Measurements from ENCODE around the gene DNAH1. TPM values are rescaled to one million over a fixed set of nuclear protein-coding genes. Genes with fewer than 3 reads are reported as not detected.

The DNAH1 gene
- total and polyA plus RNA-seq, 2 donors = 3.3 to 9.0 TPM

DNA sequence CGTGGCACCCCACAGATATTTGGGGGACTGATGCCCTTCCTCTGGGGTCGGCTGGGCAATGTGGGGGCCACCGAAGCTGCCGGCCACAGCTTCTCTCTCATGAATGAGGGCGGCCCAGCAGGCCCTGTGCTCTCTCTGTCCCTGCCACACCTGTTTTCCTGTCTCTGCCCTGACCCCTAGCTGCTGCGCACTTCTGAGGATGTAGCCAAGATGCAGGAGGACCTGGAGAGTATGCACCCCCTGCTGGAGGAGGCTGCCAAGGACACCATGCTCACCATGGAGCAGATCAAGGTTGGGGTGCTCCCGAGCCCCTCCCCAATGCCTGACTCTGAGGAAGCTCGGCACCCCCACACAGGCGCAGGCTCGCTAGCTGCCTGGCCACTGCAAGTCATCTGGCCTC lies 69.0 kb downstream of the DNAH1 start:
- no peaks in the 10 kb centered on the region for H3K36me3 ChIP-seq (ENCODE audit: control insufficient read depth in 2 of 2, insufficient read depth in 2 of 2, low read length in 1 of 2)
- no peak overlapping the region for H3K27ac ChIP-seq (ENCODE audit: low read depth in 1 of 2, low read length in 1 of 2)
- no peaks in the 10 kb centered on the region for H3K9me3 ChIP-seq (ENCODE audit: control insufficient read depth in 2 of 2, insufficient read depth in 1 of 2, low read length in 1 of 2)
- peak in 8 of 9 donors; percentile 14 to 72 (median 42) for DNase-seq (ENCODE audit: low read depth in 6 of 9, low spot score in 9 of 9)
- peaks cover 3 to 6% of the 10 kb centered on the region in 2 donors for H3K4me1 ChIP-seq (ENCODE audit: control insufficient read depth in 2 of 2, insufficient read depth in 2 of 2, low read length in 2 of 2)
- no peaks in the 10 kb centered on the region for H3K27me3 ChIP-seq (ENCODE audit: control insufficient read depth in 2 of 2, insufficient read depth in 1 of 2, low read length in 1 of 2)
- 87% methylated on average over 10 of the region's 10 CpGs for WGBS
- no peak overlapping the region for H3K4me3 ChIP-seq (ENCODE audit: low read length in 2 of 2)

DNA sequence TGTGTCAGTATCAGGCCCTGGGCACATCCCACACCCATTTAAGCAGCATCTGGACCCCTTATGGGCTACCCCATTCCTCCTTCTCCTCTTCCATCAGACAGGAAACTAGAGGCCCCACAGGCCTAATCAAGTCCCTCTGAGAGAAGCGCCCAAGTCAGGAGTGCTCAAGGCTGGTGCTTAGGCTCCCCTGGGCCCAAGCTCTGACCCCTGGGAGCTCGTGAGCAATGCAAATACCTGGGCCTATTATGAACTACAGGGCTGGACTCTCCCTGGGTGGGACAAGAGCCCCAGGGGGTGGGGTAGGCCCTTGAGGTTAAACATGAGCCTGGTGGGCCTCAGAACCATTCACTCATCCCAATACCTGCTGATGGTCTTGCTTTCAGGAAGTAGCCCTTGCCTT lies 71.4 kb downstream of the DNAH1 start:
- 97% methylated on average over 2 of the region's 2 CpGs for WGBS
- Histone ChIP-seq H3K4me1 (ENCODE audit: control insufficient read depth in 2 of 2, insufficient read depth in 2 of 2, low read length in 2 of 2) (peaks cover 3 to 6% of the 10 kb centered on the region in 2 donors), H3K27ac (ENCODE audit: low read depth in 1 of 2, low read length in 1 of 2) (no peak overlapping the region), H3K27me3 (ENCODE audit: control insufficient read depth in 2 of 2, insufficient read depth in 1 of 2, low read length in 1 of 2) (no peaks in the 10 kb centered on the region), H3K9me3 (ENCODE audit: control insufficient read depth in 2 of 2, insufficient read depth in 1 of 2, low read length in 1 of 2) (no peaks in the 10 kb centered on the region), H3K36me3 (ENCODE audit: control insufficient read depth in 2 of 2, insufficient read depth in 2 of 2, low read length in 1 of 2) (peaks cover 2 to 9% of the 10 kb centered on the region in 2 donors), H3K4me3 (ENCODE audit: low read length in 2 of 2) (no peak overlapping the region)
- no peak for DNase-seq (ENCODE audit: low read depth in 6 of 9, low spot score in 9 of 9)

DNA sequence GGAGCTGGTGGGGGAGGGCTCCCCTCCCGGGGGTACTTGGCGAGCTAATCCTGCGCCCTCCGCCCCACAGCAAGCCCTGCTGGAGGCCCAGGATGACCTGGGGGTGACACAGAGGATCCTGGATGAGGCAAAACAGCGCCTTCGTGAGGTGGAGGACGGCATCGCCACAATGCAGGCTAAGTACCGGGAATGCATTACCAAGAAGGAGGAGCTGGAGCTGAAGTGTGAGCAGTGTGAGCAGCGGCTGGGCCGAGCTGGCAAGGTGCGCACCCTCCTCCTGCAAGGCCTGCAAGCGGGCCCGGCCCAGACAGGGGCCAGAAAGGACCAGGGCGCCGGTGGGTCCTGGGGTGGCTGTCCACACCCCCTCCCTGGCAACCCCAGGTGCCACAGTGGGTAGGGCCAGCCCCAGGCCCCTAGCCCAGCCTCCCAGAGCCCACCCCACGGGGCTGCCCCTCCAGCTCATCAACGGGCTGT lies 72.3 kb downstream of the DNAH1 start:
- H3K4me1 ChIP-seq (ENCODE audit: control insufficient read depth in 2 of 2, insufficient read depth in 2 of 2, low read length in 2 of 2) = peaks cover 3 to 6% of the 10 kb centered on the region in 2 donors
- no peak overlapping the region for H3K27ac ChIP-seq (ENCODE audit: low read depth in 1 of 2, low read length in 1 of 2)
- no peaks in the 10 kb centered on the region for H3K9me3 ChIP-seq (ENCODE audit: control insufficient read depth in 2 of 2, insufficient read depth in 1 of 2, low read length in 1 of 2)
- 96% methylated on average over 18 of the region's 18 CpGs for WGBS
- peaks cover 2 to 16% of the 10 kb centered on the region in 2 donors for H3K36me3 ChIP-seq (ENCODE audit: control insufficient read depth in 2 of 2, insufficient read depth in 2 of 2, low read length in 1 of 2)
- H3K27me3 ChIP-seq (ENCODE audit: control insufficient read depth in 2 of 2, insufficient read depth in 1 of 2, low read length in 1 of 2) = no peaks in the 10 kb centered on the region
- DNase-seq (ENCODE audit: low read depth in 6 of 9, low spot score in 9 of 9) = no peak
- no peak overlapping the region for H3K4me3 ChIP-seq (ENCODE audit: low read length in 2 of 2)

DNA sequence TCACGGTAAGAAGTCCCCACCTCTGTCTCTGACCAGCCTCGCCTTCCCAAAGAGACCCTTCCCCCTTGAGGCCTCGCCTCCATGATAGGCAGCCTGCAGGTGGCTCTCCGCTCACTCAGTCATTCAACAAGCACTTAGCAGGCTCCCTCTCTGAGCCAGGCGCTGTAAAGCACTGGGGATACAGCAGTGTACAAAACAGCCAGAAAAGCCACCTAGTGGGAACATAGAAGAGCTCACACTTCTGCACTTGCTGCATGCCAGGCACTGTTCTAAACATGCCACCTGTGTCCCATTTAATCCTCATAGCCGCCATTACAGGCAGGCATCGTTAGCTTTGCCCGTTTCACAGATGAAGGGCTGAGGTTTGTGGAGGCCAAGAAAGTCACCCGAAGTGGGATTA lies 72.8 kb downstream of the DNAH1 start:
- no peak overlapping the region for H3K27ac ChIP-seq (ENCODE audit: low read depth in 1 of 2, low read length in 1 of 2)
- H3K27me3 ChIP-seq (ENCODE audit: control insufficient read depth in 2 of 2, insufficient read depth in 1 of 2, low read length in 1 of 2) = no peaks in the 10 kb centered on the region
- peaks cover 3 to 6% of the 10 kb centered on the region in 2 donors for H3K4me1 ChIP-seq (ENCODE audit: control insufficient read depth in 2 of 2, insufficient read depth in 2 of 2, low read length in 2 of 2)
- 85% methylated on average over 9 of the region's 9 CpGs for WGBS
- H3K36me3 ChIP-seq (ENCODE audit: control insufficient read depth in 2 of 2, insufficient read depth in 2 of 2, low read length in 1 of 2) = peaks cover 2 to 18% of the 10 kb centered on the region in 2 donors
- H3K9me3 ChIP-seq (ENCODE audit: control insufficient read depth in 2 of 2, insufficient read depth in 1 of 2, low read length in 1 of 2) = no peaks in the 10 kb centered on the region
- no peak overlapping the region for H3K4me3 ChIP-seq (ENCODE audit: low read length in 2 of 2)
- peak in 1 of 9 donors; percentile 29 for DNase-seq (ENCODE audit: low read depth in 6 of 9, low spot score in 9 of 9)

DNA sequence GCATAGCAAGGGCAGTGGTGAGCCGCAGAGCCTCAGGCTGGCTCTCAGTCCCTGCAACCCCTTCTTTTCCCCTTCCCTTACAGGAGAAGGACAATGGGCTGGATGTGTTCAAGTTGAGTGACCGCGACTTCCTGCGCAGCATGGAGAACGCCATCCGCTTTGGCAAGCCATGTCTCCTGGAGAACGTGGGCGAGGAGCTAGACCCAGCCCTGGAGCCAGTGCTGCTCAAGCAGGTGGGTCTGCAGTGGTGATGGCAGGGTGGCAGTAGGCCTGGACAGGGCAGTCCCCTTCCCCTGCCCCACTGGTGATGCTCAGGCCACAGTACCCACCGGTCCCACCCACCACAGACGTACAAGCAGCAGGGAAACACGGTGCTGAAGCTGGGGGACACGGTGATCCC lies 75.0 kb downstream of the DNAH1 start:
- Histone ChIP-seq H3K27me3 (ENCODE audit: control insufficient read depth in 2 of 2, insufficient read depth in 1 of 2, low read length in 1 of 2) (no peaks in the 10 kb centered on the region), H3K4me1 (ENCODE audit: control insufficient read depth in 2 of 2, insufficient read depth in 2 of 2, low read length in 2 of 2) (peaks cover 0 to 3% of the 10 kb centered on the region in 2 donors), H3K9me3 (ENCODE audit: control insufficient read depth in 2 of 2, insufficient read depth in 1 of 2, low read length in 1 of 2) (no peaks in the 10 kb centered on the region), H3K36me3 (ENCODE audit: control insufficient read depth in 2 of 2, insufficient read depth in 2 of 2, low read length in 1 of 2) (peaks cover 2 to 18% of the 10 kb centered on the region in 2 donors), H3K4me3 (ENCODE audit: low read length in 2 of 2) (no peak overlapping the region), H3K27ac (ENCODE audit: low read depth in 1 of 2, low read length in 1 of 2) (no peak overlapping the region)
- DNase-seq (ENCODE audit: low read depth in 6 of 9, low spot score in 9 of 9) = no peak
- WGBS = 98% methylated on average over 12 of the region's 12 CpGs

DNA sequence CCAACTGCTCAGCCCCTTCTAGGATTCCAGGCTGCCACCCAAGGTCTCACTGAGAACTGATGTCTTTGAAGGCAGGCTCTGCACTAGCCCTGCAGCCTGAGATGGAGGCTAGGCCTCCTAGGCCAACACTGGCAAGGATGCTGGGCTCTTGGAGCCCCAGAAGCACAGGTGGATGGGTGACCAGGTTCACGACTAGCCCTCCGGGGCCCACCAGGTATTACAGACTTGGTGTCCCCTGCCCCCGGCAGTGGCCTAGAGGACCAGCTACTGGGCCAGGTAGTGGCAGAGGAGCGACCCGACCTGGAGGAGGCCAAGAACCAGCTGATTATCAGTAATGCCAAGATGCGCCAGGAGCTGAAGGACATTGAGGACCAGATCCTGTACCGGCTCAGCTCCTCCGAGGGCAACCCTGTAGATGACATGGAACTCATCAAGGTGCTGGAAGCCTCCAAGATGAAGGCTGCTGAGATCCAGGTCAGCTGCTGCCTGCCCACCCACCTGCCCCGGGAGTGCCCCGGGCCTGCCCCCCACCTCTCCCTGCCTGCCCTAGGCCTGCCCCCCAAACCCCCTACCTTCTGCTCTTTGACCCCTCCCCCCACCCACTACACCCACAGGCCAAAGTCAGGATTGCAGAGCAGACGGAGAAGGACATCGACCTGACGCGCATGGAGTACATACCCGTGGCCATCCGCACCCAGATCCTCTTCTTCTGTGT lies 76.3 kb downstream of the DNAH1 start:
- Histone ChIP-seq H3K4me3 (ENCODE audit: low read length in 2 of 2) (no peak overlapping the region), H3K27ac (ENCODE audit: low read depth in 1 of 2, low read length in 1 of 2) (no peak overlapping the region), H3K36me3 (ENCODE audit: control insufficient read depth in 2 of 2, insufficient read depth in 2 of 2, low read length in 1 of 2) (peaks cover 2 to 18% of the 10 kb centered on the region in 2 donors), H3K4me1 (ENCODE audit: control insufficient read depth in 2 of 2, insufficient read depth in 2 of 2, low read length in 2 of 2) (peaks cover 0 to 3% of the 10 kb centered on the region in 2 donors), H3K27me3 (ENCODE audit: control insufficient read depth in 2 of 2, insufficient read depth in 1 of 2, low read length in 1 of 2) (no peaks in the 10 kb centered on the region), H3K9me3 (ENCODE audit: control insufficient read depth in 2 of 2, insufficient read depth in 1 of 2, low read length in 1 of 2) (no peaks in the 10 kb centered on the region)
- DNase-seq (ENCODE audit: low read depth in 6 of 9, low spot score in 9 of 9) = no peak
- 99% methylated on average over 16 of the region's 16 CpGs for WGBS

DNA sequence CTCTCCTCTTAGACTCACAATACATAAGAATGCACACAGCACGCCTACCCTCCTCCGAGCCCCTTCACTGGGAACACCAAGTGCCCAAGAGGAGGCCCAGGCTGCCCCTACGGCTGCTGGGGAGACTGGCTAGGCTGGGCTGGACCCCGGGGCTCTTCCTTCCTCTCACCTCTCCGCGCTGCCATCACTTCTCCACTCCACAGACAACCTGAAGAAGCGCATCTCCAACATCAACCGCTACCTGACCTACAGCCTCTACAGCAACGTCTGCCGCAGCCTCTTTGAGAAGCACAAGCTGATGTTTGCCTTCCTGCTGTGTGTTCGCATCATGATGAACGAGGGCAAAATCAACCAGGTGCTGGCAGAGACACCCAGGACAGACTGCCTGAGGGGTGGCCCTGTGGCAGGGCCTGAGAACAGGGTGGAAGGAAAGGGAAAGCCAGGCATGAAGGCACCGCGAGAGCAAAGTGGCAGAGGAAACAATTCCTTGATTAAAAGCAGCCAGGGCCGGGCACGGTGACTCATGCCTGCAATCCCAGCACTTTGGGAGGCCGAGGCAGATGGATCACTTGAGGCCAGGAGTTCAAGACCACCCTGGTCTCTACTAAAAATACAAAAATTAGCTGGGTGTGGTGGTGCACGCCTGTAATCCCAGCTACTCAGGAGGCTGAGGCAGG lies 77.2 kb downstream of the DNAH1 start:
- Histone ChIP-seq H3K27ac (ENCODE audit: low read depth in 1 of 2, low read length in 1 of 2) (no peak overlapping the region), H3K9me3 (ENCODE audit: control insufficient read depth in 2 of 2, insufficient read depth in 1 of 2, low read length in 1 of 2) (no peaks in the 10 kb centered on the region), H3K36me3 (ENCODE audit: control insufficient read depth in 2 of 2, insufficient read depth in 2 of 2, low read length in 1 of 2) (peaks cover 2 to 18% of the 10 kb centered on the region in 2 donors), H3K27me3 (ENCODE audit: control insufficient read depth in 2 of 2, insufficient read depth in 1 of 2, low read length in 1 of 2) (no peaks in the 10 kb centered on the region), H3K4me3 (ENCODE audit: low read length in 2 of 2) (no peak overlapping the region), H3K4me1 (ENCODE audit: control insufficient read depth in 2 of 2, insufficient read depth in 2 of 2, low read length in 2 of 2) (peaks cover 0 to 3% of the 10 kb centered on the region in 2 donors)
- 96% methylated on average over 18 of the region's 18 CpGs for WGBS
- no peak for DNase-seq (ENCODE audit: low read depth in 6 of 9, low spot score in 9 of 9)

DNA sequence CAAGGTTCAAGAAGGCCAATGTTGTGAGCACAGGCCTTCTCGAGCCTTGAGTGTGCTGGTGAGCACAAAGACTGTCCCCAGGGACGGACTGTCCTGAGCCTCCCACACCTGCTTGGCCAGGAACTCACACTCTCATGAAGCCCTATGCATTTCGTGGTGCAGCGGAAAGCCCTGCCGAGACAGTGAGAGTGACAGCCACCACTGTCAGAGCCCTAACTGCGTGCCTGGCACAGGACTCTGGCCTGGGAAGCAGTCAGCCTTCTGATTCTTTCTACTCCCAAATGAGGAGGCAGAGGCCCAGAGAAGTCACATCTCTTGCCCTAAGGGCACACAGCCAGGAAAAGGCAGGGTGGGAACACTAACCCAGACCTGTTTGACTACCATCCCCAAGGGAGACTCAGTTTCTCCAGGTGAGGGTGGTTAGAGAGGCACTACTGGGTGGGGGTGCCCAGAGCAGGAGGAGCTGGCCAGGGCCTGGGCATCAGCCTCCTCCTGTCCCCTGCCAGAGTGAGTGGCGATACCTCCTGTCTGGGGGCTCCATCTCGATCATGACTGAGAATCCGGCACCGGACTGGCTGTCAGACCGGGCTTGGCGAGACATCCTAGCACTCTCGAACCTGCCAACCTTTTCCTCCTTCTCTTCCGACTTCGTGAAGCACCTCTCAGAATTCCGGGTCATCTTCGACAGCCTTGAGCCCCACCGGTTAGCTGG lies 78.0 kb downstream of the DNAH1 start:
- Histone ChIP-seq H3K4me3 (ENCODE audit: low read length in 2 of 2) (no peak overlapping the region), H3K36me3 (ENCODE audit: control insufficient read depth in 2 of 2, insufficient read depth in 2 of 2, low read length in 1 of 2) (peaks cover 8 to 18% of the 10 kb centered on the region in 2 donors), H3K27me3 (ENCODE audit: control insufficient read depth in 2 of 2, insufficient read depth in 1 of 2, low read length in 1 of 2) (no peaks in the 10 kb centered on the region), H3K4me1 (ENCODE audit: control insufficient read depth in 2 of 2, insufficient read depth in 2 of 2, low read length in 2 of 2) (peaks cover 0 to 3% of the 10 kb centered on the region in 2 donors), H3K27ac (ENCODE audit: low read depth in 1 of 2, low read length in 1 of 2) (no peak overlapping the region), H3K9me3 (ENCODE audit: control insufficient read depth in 2 of 2, insufficient read depth in 1 of 2, low read length in 1 of 2) (no peaks in the 10 kb centered on the region)
- DNase-seq (ENCODE audit: low read depth in 6 of 9, low spot score in 9 of 9) = no peak
- WGBS = 97% methylated on average over 18 of the region's 18 CpGs

All from thymus (tissue), 11 donors.